Measurements from ENCODE around the gene EML2. TPM values are rescaled to one million over a fixed set of nuclear protein-coding genes. Genes with fewer than 3 reads are reported as not detected.
A peak's percentile ranks its signal among the peaks of the same experiment; 100 is the strongest.
"Not testable (repeated sequence)": the region's sequence is repeated elsewhere in the genome, so short reads cannot be mapped to it uniquely, and the experiment has no call there.

Gene EML2
- total RNA-seq, 1 experiment from 2014 or later = 5.8 TPM

DNA sequence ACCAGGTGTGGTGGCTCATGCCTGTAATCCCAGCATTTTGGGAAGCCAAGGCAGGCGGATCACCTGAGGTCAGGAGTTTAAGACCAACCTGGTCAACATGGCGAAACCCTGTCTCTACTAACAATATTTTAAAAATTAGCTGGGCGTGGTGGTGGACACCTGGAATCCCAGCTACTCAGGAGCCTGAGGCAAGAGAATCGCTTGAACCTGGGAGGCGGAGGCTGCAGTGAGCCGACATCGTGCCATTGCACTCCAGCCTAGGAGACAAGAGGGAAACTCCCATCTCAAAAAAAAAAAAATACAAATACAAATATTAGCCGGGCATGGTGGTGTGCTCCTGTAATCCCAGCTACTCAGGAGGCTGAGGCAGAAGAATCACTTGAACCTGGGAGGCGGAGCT lies 24.1 kb downstream of the EML2 start:
- not testable (repeated sequence) for H3K4me1 ChIP-seq; DNase-seq; H3K4me3 ChIP-seq; H3K27me3 ChIP-seq; H3K27ac ChIP-seq; H3K9me3 ChIP-seq (replicated peaks); H3K36me3 ChIP-seq

DNA sequence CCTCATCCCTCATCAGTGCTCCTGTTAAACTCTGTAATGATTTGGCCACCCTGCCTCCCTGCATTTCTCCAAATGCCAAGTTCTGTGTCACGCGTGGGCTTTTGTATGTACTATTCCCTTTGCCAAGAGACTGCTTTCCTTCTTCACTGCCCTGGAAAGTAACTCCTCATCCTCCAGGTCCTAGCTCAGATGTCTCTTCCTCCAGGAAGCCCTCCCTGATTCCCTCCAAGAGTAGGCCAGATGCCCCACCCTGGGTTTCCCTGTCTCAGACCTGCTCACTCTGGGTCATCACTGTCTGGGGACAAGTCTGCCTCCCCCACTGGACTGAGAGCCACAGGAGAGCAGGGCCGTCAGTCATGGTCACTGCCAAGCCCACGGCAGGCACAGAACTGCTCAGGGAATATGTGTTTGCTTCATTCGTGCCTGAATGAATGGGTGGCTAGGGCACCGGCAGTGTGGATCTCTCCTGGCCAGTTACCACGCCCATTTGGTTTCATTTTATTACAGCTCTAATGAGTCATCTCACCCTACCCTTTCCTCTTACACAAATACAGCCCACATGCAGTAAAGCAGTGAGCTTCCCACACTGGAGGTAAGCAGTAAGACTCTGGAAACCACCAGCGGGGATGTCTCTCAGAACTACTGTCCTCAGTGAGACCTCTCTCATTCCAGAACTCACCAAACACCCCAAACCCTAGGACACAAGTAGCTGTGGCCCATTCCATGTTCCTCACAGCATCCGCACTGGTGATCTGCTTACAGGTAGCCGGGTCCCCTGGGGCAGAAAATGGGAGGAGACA lies 25.1 kb downstream of the EML2 start:
- Histone ChIP-seq H3K27me3 (no peaks in the 10 kb centered on the region), H3K4me1 (0 out of 2 replicates have a peak, but pooled peaks cover 3% of the 10 kb centered on the region), H3K4me3 (no peak overlapping the region), H3K36me3 (no peaks in the 10 kb centered on the region), H3K27ac (no peak overlapping the region), H3K9me3 (replicated peaks) (no peaks in the 10 kb centered on the region)
- no peak for DNase-seq

DNA sequence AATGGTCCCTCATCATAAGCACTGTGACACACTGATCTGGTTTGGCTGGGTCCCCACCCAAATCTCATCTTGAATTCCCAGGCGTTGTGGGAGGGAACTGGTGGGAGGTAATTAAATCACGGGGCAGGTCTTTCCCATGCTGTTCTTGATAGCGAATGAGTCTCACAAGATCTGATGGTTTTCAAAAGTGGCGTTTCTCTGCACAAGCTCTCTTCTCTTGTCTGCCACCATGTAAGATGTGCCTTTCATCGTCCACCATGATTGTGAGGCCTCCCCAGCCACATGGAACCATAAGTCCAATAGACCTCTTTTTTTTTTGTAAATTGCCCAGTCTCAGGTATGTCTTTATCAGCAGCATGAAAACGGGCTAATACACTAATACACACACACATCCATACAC lies 30.2 kb downstream of the EML2 start:
- no peaks in the 10 kb centered on the region for H3K9me3 ChIP-seq (replicated peaks)
- no peak for DNase-seq
- no peak overlapping the region for H3K27ac ChIP-seq
- H3K36me3 ChIP-seq = no peaks in the 10 kb centered on the region
- H3K27me3 ChIP-seq = no peaks in the 10 kb centered on the region
- no peaks in the 10 kb centered on the region; the same call in 1 of the 2 replicates for H3K4me1 ChIP-seq
- no peak overlapping the region for H3K4me3 ChIP-seq

DNA sequence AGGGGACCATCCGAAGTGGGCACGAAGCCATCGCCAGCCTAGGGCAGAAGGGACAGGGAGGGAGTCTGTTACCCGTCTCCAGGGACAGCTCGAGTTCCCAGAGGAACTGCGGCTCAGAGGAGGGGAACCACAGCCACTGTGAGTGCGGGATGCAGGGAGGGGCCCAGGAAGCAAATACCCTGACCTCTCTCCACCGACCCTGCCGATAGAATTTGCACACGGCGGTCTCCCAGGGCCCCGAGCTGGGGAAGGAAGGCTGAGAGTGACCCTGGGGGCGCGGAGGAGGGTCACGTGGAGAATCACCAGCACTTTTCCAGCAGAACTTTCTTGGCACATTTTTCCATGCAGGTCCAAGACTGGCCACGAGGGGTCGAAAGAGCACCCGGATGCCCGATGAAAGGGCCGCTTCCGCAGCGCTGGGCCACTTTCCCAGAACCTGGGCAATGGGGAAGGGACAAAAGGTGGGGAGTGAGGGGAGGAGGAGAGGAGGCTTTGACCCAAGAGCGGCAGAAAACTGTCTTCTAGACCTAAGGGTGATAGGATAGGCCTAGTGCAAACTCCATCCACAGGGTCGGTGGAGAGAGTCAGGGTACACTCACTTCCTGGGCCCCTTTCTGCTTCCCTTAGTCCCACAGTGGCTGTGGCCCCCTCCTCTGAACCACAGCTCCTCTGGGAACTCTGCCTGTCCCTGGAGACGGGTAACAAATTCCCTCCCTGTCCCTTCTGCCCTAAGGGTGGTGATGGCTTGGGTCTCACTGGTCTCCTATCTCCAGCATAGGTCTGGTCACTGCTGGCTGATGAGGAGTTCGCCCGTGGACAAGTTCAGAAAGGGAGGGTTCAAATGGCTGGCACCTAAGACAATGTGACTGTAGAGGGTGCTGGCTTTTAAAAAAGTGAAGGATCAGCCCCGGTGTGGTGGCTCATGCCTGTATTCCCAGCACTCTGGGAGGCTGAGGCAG lies 31.8 kb downstream of the EML2 start:
- Histone ChIP-seq H3K4me3 (peak overlapping the region; percentile 50), H3K36me3 (no peaks in the 10 kb centered on the region), H3K27ac (no peak overlapping the region), H3K4me1 (no peaks in the 10 kb centered on the region; the same call in 1 of the 2 replicates), H3K27me3 (peaks cover 3% of the 10 kb centered on the region; the same call in 1 of the 2 replicates), H3K9me3 (replicated peaks) (no peaks in the 10 kb centered on the region)
- peak; percentile 73 to 89 for DNase-seq

DNA sequence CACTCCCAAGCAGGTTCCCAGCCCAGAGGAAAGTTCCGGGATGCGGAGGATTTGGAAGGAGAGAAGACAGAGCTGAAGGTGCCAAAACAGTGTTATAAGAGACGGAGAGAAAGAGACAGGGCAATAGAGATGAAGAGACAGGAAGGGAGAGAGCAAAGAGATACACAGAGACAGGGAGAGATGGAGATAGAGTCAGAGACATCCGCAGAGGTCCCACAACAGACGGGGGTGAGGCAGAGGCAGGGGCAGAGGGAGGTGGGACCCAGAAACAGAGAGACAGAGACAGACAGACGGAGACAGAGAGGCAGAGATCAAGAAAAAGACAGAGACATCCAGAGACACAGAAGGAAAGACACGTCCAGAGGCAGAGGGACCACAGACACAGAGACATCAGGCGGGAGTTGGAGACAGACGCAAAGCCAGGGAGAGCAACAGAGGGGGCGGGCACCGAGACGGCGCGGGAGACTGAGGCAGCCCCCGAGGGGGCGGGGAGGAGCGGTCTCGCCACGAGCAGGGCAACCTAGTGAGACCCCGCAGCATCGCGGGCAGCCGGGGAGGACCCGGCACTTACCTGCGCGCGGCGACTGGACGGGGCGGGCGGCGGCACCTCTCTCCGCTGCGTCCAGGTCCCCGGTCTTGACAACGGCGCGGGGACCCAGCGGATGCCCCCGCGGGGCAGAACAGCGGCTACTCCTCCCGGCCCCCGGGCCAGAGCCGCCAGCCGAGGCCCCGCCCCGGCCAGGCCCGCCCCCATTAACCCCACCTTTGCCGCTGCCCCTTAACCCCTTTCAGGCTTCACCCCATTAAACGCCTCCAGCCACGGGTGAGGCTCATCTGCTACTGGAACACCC lies 37.4 kb downstream of the EML2 start, which contains the start of gene GPR4:
GPR4 (minus strand) TSS at position 689 of the 851 bp plus-strand sequence. CDS start 10,346 bp downstream, outside the sequence.
- Histone ChIP-seq H3K36me3 (no peaks in the 10 kb centered on the region), H3K4me3 (peak within 1 kb of the TSS; percentile 39), H3K27me3 (peaks cover 38% of the 10 kb centered on the region), H3K4me1 (peaks cover 13% of the 10 kb centered on the region), H3K9me3 (replicated peaks) (no peaks in the 10 kb centered on the region), H3K27ac (no peak within 1 kb of the TSS)
- peak; percentile 48 to 55 for DNase-seq

DNA sequence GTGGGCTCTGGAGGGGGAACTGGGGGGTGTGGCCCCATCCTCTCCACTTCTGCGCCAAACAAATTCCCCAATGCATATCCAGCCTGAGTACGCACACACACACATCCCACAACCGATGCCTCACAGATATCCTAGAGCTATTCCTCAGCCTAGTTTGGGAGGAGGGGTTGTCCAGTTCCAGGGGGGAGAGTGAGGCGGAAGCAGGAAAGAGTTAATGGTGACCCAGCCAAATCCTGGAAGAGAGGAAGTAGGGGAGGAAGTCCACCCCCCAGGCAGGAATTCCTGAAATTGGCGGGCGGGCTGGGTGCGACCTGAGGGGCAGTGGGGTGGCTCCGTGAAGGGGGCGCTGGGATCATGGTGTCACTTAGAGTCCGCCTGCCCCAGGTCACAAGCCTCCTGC lies 38.1 kb downstream of the EML2 start:
- peak overlapping the region; percentile 39 for H3K4me3 ChIP-seq
- H3K9me3 ChIP-seq (replicated peaks) = no peaks in the 10 kb centered on the region
- no peak overlapping the region for H3K27ac ChIP-seq
- no peaks in the 10 kb centered on the region for H3K36me3 ChIP-seq
- H3K27me3 ChIP-seq = peaks cover 38% of the 10 kb centered on the region
- no peak for DNase-seq
- peaks cover 13% of the 10 kb centered on the region; the same call in 1 of the 2 replicates for H3K4me1 ChIP-seq

DNA sequence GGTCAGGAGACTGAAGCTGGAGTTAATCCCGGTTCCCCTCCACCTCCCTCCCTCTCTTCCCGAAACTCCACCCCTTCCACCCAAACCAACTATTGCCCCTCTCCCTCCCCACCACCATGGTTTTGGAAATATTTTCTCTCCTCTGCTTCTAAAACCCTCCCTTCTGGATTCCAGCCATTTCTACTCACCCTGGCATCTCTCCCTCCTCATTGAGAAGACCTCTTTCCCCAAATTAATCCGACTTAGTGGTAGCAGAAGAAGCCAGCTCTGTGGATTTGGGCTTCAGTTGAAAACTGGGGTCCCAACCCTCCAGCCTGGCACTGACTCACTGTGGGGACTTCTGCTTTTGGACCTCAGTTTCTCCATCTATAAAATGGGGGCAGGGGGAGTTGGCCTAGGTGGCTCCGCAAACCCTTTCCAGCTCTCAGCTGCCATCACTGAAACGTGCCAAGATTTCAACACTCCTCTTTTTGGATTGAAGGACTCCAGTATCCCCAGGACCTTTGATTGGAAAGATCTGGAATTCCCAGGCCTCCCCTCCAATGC lies 38.8 kb downstream of the EML2 start:
- H3K36me3 ChIP-seq = no peaks in the 10 kb centered on the region
- no peak for DNase-seq
- peaks cover 13% of the 10 kb centered on the region; the same call in 1 of the 2 replicates for H3K4me1 ChIP-seq
- H3K4me3 ChIP-seq = no peak overlapping the region
- H3K9me3 ChIP-seq (replicated peaks) = no peaks in the 10 kb centered on the region
- H3K27me3 ChIP-seq = peaks cover 38% of the 10 kb centered on the region
- H3K27ac ChIP-seq = no peak overlapping the region

DNA sequence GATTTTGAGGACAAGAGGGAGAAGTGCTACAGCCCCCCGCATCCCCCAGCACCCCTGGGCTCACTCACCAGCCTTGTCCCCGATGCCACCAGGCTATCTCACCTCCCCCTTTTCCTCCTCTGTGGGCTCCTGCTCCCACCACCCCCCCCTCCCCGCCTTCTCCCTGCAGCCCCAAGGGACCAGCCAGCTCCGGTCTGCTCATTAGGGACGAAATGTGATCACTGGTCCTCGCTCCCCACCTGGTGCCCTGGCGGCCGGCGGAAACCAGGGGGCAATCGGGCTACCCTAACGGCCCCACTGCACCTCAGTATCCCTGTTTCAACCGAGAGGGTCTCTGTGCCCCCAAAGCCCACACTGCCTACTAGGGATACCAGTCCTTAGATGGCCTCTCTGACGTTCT lies 39.9 kb downstream of the EML2 start:
- Histone ChIP-seq H3K4me3 (no peak overlapping the region), H3K9me3 (replicated peaks) (no peaks in the 10 kb centered on the region), H3K27ac (no peak overlapping the region), H3K36me3 (no peaks in the 10 kb centered on the region), H3K27me3 (peaks cover 38% of the 10 kb centered on the region), H3K4me1 (peaks cover 13% of the 10 kb centered on the region; the same call in 1 of the 2 replicates)
- DNase-seq = no peak

DNA sequence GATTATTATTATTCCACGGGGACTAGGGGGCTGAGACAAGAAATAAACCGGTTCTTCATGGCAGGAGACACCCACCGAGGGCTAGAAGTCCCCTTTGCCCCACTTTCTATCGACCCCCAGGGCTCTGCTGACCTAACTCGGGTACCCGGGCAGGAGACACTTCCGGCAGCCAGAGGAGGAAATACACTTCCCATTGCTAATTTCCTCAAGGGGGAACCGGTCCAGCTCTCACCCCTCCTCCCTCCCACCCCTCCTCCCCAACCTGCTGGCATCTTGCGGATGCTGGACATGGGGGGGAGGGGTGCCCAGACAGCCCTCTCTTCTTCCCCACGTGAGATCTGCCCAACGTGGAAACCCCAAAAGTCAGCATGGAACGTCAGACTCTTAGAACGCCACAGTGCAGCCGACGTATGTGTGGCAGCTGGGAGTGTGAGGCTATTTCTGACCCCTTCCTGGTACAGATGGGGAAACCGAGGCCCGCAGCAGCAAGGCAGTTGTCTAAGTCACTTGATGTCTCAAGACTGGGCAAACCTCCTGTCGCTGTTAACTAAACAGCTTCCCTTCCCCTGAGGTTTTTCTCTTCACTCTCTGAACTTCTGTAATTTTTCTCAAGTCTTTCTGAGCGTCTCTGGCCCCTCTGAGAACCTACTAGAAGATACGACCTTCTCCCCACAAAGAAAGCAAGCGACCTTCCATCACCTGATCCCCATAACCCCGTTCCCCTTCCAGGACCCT lies 40.8 kb downstream of the EML2 start:
- H3K4me3 ChIP-seq = peak overlapping the region; percentile 36
- peak in 1 of 2 experiments; percentile 26 for DNase-seq
- H3K27me3 ChIP-seq = peaks cover 38% of the 10 kb centered on the region
- H3K9me3 ChIP-seq (replicated peaks) = no peaks in the 10 kb centered on the region
- H3K27ac ChIP-seq = no peak overlapping the region
- no peaks in the 10 kb centered on the region for H3K36me3 ChIP-seq
- H3K4me1 ChIP-seq = peaks cover 13% of the 10 kb centered on the region; the same call in 1 of the 2 replicates

DNA sequence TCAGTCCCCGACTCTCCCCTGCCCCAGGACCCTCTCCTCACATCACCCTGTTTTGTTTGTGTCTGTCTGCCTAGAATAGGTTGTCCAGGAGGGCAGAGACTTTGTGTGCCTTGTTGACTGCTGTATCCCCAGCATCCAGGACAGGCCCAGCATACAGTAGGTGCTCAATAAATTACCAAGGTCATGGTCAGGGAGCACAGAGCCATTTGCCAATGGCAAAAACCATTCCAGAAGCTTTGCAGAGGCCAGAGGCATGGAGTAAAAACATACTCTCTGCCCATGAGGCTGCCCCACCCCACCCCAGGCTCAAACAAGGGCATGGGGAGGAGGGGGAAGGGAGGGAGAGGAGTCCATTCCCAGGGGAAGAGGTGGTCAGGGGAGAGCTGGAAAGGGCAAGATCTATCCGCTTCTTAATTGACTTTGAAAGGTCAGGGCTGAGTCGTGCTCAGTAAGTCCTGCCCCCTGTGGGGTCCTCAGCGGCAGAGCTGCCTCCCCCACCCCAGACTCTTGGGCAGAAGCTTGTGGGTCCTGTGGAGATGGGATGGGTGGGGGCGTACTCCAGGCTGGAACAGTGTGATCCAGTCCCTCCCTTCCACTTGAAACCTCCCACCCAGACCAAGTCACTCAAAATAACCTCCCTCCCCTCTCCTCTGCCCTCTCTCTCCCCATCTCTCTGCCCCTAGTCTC lies 41.6 kb downstream of the EML2 start:
- peak overlapping the region; percentile 36 for H3K4me3 ChIP-seq
- no peak for DNase-seq
- peaks cover 13% of the 10 kb centered on the region; the same call in 1 of the 2 replicates for H3K4me1 ChIP-seq
- no peak overlapping the region for H3K27ac ChIP-seq
- H3K36me3 ChIP-seq = no peaks in the 10 kb centered on the region
- peaks cover 37% of the 10 kb centered on the region for H3K27me3 ChIP-seq
- H3K9me3 ChIP-seq (replicated peaks) = no peaks in the 10 kb centered on the region

DNA sequence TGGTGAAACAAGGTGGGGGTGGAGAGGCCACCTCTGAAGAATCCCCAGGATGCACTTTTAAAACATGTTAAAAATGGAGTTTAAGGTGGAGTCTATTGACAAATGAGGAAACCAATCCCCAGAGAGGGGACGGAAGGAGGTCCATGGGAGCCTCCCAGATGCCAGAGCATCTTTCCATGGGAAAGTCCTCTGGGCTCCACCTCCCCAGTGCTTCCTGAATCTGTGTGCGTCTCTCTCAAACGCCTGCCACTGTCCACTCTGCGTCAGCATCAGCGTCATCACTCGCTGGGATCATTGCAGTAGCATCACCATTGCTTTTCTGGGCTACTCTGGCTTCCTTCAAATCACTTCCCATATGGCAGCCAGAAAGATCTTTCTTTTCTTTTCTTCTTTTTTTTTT lies 43.4 kb downstream of the EML2 start:
- no peak overlapping the region for H3K27ac ChIP-seq

DNA sequence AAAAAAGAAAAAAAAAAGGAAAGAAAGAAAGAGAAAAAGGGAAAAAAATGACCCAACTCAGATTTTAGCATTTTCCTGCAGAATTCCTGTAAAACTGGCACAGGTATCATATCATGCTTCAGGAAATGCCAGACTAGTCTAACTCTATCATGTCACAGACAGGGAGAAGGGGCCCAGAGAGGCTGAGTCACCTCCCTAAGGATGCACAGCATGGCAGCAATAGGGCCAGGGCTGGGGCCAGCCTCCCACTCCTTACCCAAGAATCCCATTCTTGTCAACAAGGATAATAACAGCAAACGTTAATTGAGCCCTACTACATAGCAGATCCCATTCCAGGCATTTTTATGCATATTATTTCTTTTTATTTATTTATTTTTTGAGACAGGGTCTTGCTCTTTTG lies 45.7 kb downstream of the EML2 start:
- H3K27me3 ChIP-seq = peaks cover 13% of the 10 kb centered on the region
- no peak overlapping the region for H3K27ac ChIP-seq
- H3K36me3 ChIP-seq = no peaks in the 10 kb centered on the region
- no peak overlapping the region for H3K4me3 ChIP-seq
- H3K9me3 ChIP-seq (replicated peaks) = no peaks in the 10 kb centered on the region
- H3K4me1 ChIP-seq = no peaks in the 10 kb centered on the region; the same call in 1 of the 2 replicates
- DNase-seq = no peak

More for the DNA sequence above, 43.4 kb downstream of the EML2 start:
- H3K4me1 ChIP-seq = peaks cover 7% of the 10 kb centered on the region; the same call in 1 of the 2 replicates
- no peak for DNase-seq
- H3K36me3 ChIP-seq = no peaks in the 10 kb centered on the region
- no peak overlapping the region for H3K4me3 ChIP-seq
- H3K9me3 ChIP-seq (replicated peaks) = no peaks in the 10 kb centered on the region
- peaks cover 24% of the 10 kb centered on the region for H3K27me3 ChIP-seq

DNA sequence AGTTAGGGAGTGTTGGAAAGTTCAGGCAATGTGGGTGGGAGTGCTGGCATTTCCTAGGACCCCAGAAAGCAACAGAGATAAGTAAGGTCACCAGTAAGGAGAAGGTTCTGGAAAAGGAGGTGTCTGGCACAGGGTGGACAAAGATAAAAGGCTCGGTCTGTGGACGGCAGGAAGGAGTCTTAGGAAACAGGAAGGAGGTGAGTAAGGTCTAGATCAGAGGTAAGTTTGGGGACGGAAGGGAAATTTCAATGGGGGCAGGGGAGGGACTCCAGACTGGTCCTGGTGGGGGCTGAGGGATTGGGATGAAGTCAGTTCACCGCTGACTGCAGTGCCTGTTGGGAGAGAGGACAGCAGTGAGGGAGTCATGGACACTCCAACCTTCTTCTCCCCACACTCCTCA lies 46.8 kb downstream of the EML2 start:
- Histone ChIP-seq H3K27me3 (peaks cover 1% of the 10 kb centered on the region; the same call in 1 of the 2 replicates), H3K36me3 (no peaks in the 10 kb centered on the region), H3K27ac (no peak overlapping the region), H3K4me1 (no peaks in the 10 kb centered on the region), H3K4me3 (no peak overlapping the region), H3K9me3 (replicated peaks) (no peaks in the 10 kb centered on the region)
- no peak for DNase-seq
